GM19239 (cell line): ENCODE data around the gene COL4A2.
"Not testable (repeated sequence)": the region's sequence is repeated elsewhere in the genome, so short reads cannot be mapped to it uniquely, and the experiment has no call there.

Source experiments
- DNase-seq: peaks from one replicate; pipeline ENCODE4 v3.0.0; 2011; ENCODE audit warnings: low spot score; ENCODE audit not compliant: insufficient read length
- FAIRE-seq: peaks from 2 replicates; lab custom pipeline; 2011; peaks lifted over from hg19 to GRCh38; lab: Jason Lieb, UNC

COL4A2 gene

GRCh38 chr13:110532258-110532657 is 225.2 kb downstream of the COL4A2 start:
- FAIRE-seq, DNase-seq: not testable (repeated sequence)

GRCh38 chr13:110533771-110534670 is 226.9 kb downstream of the COL4A2 start:
- FAIRE-seq (no peak), DNase-seq (no peak)

- DNase-seq: no peak
- FAIRE-seq: no peak
Observed at GRCh38 chr13:110535526-110535925, 228.4 kb downstream of the COL4A2 start.

- DNase-seq (peak; percentile 27), FAIRE-seq (no peak)
Observed at GRCh38 chr13:110536006-110536693, 229.1 kb downstream of the COL4A2 start.

- no peak for DNase-seq
- FAIRE-seq: peak; percentile 82
Observed at GRCh38 chr13:110538632-110539031, 231.5 kb downstream of the COL4A2 start.

- FAIRE-seq: no peak
- no peak for DNase-seq
Observed at GRCh38 chr13:110539894-110540293, 232.8 kb downstream of the COL4A2 start.

GRCh38 chr13:110540871-110541525 is 233.9 kb downstream of the COL4A2 start:
- DNase-seq: no peak
- FAIRE-seq: no peak

GRCh38 chr13:110541526-110541920 is 234.4 kb downstream of the COL4A2 start:
- DNase-seq (no peak), FAIRE-seq (no peak)

- no peak for FAIRE-seq
Observed at GRCh38 chr13:110542169-110542796, 235.2 kb downstream of the COL4A2 start.

GRCh38 chr13:110546378-110546777 is 239.3 kb downstream of the COL4A2 start:
- FAIRE-seq: no peak
- no peak for DNase-seq

More at GRCh38 chr13:110542169-110542796, 235.2 kb downstream of the COL4A2 start:
- DNase-seq: no peak

GRCh38 chr13:110546926-110547325 is 239.8 kb downstream of the COL4A2 start:
- DNase-seq (no peak), FAIRE-seq (no peak)

- DNase-seq: no peak
- no peak for FAIRE-seq
Observed at GRCh38 chr13:110548891-110549794, 242.1 kb downstream of the COL4A2 start.

- FAIRE-seq (no peak), DNase-seq (no peak)
Observed at GRCh38 chr13:110549795-110550160, 242.7 kb downstream of the COL4A2 start.

GRCh38 chr13:110551284-110551683 is 244.2 kb downstream of the COL4A2 start:
- FAIRE-seq: no peak
- no peak for DNase-seq

- FAIRE-seq (no peak), DNase-seq (no peak)
Observed at GRCh38 chr13:110552767-110553166, 245.7 kb downstream of the COL4A2 start.

GRCh38 chr13:110553417-110553816 is 246.3 kb downstream of the COL4A2 start:
- FAIRE-seq (no peak), DNase-seq (no peak)

- no peak for FAIRE-seq
Observed at GRCh38 chr13:110554227-110554836, 247.2 kb downstream of the COL4A2 start.

GRCh38 chr13:110554946-110555345 is 247.9 kb downstream of the COL4A2 start:
- FAIRE-seq: no peak

More at GRCh38 chr13:110554227-110554836, 247.2 kb downstream of the COL4A2 start:
- no peak for DNase-seq

More at GRCh38 chr13:110554946-110555345, 247.9 kb downstream of the COL4A2 start:
- DNase-seq: no peak
